Panc1 (cell line): ENCODE results near the gene FCHSD2. TPM values are rescaled to one million over a fixed set of nuclear protein-coding genes. Genes with fewer than 3 reads are reported as not detected.

ENCODE experiments used
- ATAC-seq: fragments of 200-7000 bp; cut with Tn5 transposase; 2 replicates; pipeline ENCODE4 v1.9.1; 2020; ENCODE audit warnings: mild to moderate bottlenecking, moderate library complexity
- BruUV-seq: library from RNA; stranded (reverse); fragments of 400-500 nt; replicated peaks from 2 replicates; lab custom pipeline; 2021; lab: Mats Ljungman, UMichigan
- CTCF ChIA-PET: fragments of 300-600 bp; sonication (Branson Sonifier 250); formaldehyde crosslinking; loops from one replicate; lab custom pipeline; 2022; ENCODE audit warnings: antibody characterized with exemption; lab: Charles Lee
- POLR2A ChIA-PET: fragments of 300-600 bp; sonication (Branson Sonifier 250); formaldehyde crosslinking; loops from one replicate; lab custom pipeline; 2022; ENCODE audit warnings: antibody characterized with exemption; lab: Charles Lee
- DNase-seq: peaks from one replicate; pipeline ENCODE4 v3.0.0-alpha.2; 2010; ENCODE audit warnings: low read depth, low spot score
- H3K27ac ChIP-seq: 2 replicates; pipeline ENCODE4 v1.5.1; 2011; ENCODE audit warnings: mild to moderate bottlenecking, low read length, inconsistent platforms
- H3K27me3 ChIP-seq: fragments of 200-500 bp; sonication (Bioruptor generic); 2 replicates; pipeline ENCODE4 v1.6.0; 2014; ENCODE audit warnings: low read length, inconsistent platforms; ENCODE audit not compliant: control insufficient read depth, insufficient read depth
- H3K36me3 ChIP-seq: fragments of 200-500 bp; sonication (Bioruptor generic); 2 replicates; pipeline ENCODE4 v1.5.1; 2014; ENCODE audit warnings: inconsistent platforms, mild to moderate bottlenecking, low read length, moderate library complexity; ENCODE audit not compliant: control insufficient read depth, insufficient read depth
- H3K4me1 ChIP-seq: 2 replicates; pipeline ENCODE4 v1.5.1; 2011; ENCODE audit warnings: inconsistent platforms, mild to moderate bottlenecking, low read length, moderate library complexity; ENCODE audit not compliant: control insufficient read depth, insufficient read depth
- H3K4me3 ChIP-seq, 2 experiments: 2 replicates each; pipeline ENCODE4 v1.5.1; 2011 to 2012; ENCODE audit warnings: low read depth in 2 of 2, low read length in 2 of 2, mild to moderate bottlenecking in 2 of 2, inconsistent platforms in 1 of 2, moderate library complexity in 1 of 2
- H3K9me3 ChIP-seq: fragments of 200-500 bp; sonication (Bioruptor generic); 2 replicates; pipeline ENCODE4 v1.5.1; 2014; ENCODE audit warnings: low read depth, mild to moderate bottlenecking, inconsistent platforms, low read length, moderate library complexity; ENCODE audit not compliant: control insufficient read depth, insufficient read depth
- CTCF ChIP-seq: fragments of 450-650 bp; IDR thresholded peaks from 2 replicates; pipeline ENCODE4 v1.5.1; 2017; ENCODE audit warnings: mild to moderate bottlenecking
- POLR2AphosphoS5 ChIP-seq: IDR thresholded peaks from 2 replicates; pipeline ENCODE4 v1.6.1; 2012; ENCODE audit warnings: mild to moderate bottlenecking, low read depth, low read length, moderate library complexity
- REST ChIP-seq, 2 experiments: IDR thresholded peaks; 2 replicates each; pipeline ENCODE4 v1.6.1; 2011 to 2012; ENCODE audit warnings: low read depth in 2 of 2, control low read depth in 1 of 2, low read length in 1 of 2, mild to moderate bottlenecking in 1 of 2, moderate library complexity in 1 of 2; ENCODE audit not compliant: insufficient read depth in 1 of 2
- SIN3A ChIP-seq: IDR thresholded peaks from 2 replicates; pipeline ENCODE4 v1.6.1; 2012; ENCODE audit warnings: low read depth, mild to moderate bottlenecking, low read length, moderate library complexity, borderline replicate concordance; ENCODE audit not compliant: insufficient read depth
- TCF7L2 ChIP-seq: IDR thresholded peaks from 2 replicates; pipeline ENCODE4 v1.6.1; 2011; ENCODE audit warnings: mild to moderate bottlenecking, low read depth, low read length, inconsistent platforms
- in situ Hi-C: cut with HindIII; loops from 2 replicates; pipeline ENCODE4 v1.10.0; 2016; ENCODE audit warnings: low sequenced_read_pairs, low pct_unique_long_range_greater_than_20kb
- intact Hi-C: fragments of 100-400 bp; cut with micrococcal nuclease; formaldehyde crosslinking; loops from one replicate; pipeline ENCODE4 v1.10.0; 2022; ENCODE audit not compliant: unreplicated experiment
- total RNA-seq: library from RNA; stranded (reverse); gene quantifications from one replicate; pipeline ENCODE4 v1.2.1, GENCODE V29; 2021; ENCODE audit not compliant: unreplicated experiment

FCHSD2 gene
- total RNA-seq, 1 experiment from 2014 or later = 31.8 TPM

- Histone ChIP-seq H3K27ac (no peak overlapping the region), H3K9me3 (no peaks in the 10 kb centered on the region), H3K4me1 (no peaks in the 10 kb centered on the region), H3K36me3 (no peaks in the 10 kb centered on the region), H3K4me3 (no peak overlapping the region), H3K27me3 (no peaks in the 10 kb centered on the region)
- intact Hi-C loops = no loop called here
- POLR2A ChIA-PET = no interaction called here
- BruUV-seq = no TSS peak
- ATAC-seq (no peak), DNase-seq (no peak)
- CTCF ChIA-PET = no interaction called here
- TF ChIP-seq POLR2AphosphoS5 = no peak
- no peak for TF ChIP-seq CTCF
- TF ChIP-seq TCF7L2 = no peak
- TF ChIP-seq SIN3A = no peak
- TF ChIP-seq REST (IDR thresholded peaks at IDR 0.05; ENCODE audit: insufficient read depth in 1 of 2, low read depth in 2 of 2, low read length in 1 of 2) = no peak
- in situ Hi-C loops = no loop called here
Measured at GRCh38 chr11:73106347-73106746, 35.8 kb downstream of the FCHSD2 start.

- no peak overlapping the region for H3K4me3 ChIP-seq
- CTCF ChIA-PET = no interaction called here
- no peak for ATAC-seq
Measured at GRCh38 chr11:73100578-73100977, 41.5 kb downstream of the FCHSD2 start.

More at GRCh38 chr11:73100578-73100977, 41.5 kb downstream of the FCHSD2 start:
- Histone ChIP-seq H3K4me1 (no peaks in the 10 kb centered on the region), H3K36me3 (no peaks in the 10 kb centered on the region), H3K27me3 (no peaks in the 10 kb centered on the region), H3K27ac (no peak overlapping the region), H3K9me3 (no peaks in the 10 kb centered on the region)
- in situ Hi-C loops = no loop called here
- TF ChIP-seq SIN3A (no peak), REST (IDR thresholded peaks at IDR 0.05; ENCODE audit: insufficient read depth in 1 of 2, low read depth in 2 of 2, low read length in 1 of 2) (no peak)
- BruUV-seq = no TSS peak
- POLR2A ChIA-PET = no interaction called here
- no peak for DNase-seq
- intact Hi-C loops = no loop called here
